Left lung (tissue), 10 donors: Measurements from ENCODE around the gene CDH13. TPM values are rescaled to one million over a fixed set of nuclear protein-coding genes. Genes with fewer than 3 reads are reported as not detected.

Experiments
- ATAC-seq: fragments of 200-7000 bp; cut with Tn5 transposase; one replicate; pipeline ENCODE4 v1.9.1; 2020; ENCODE audit warnings: moderate library complexity
- DNase-seq, 4 donors: peaks; one replicate each; pipeline ENCODE4 v3.0.0-alpha.2; 2013 to 2020
- H3K27ac ChIP-seq, 2 donors: fragments of 200-600 bp; sonication (generic) in 1 of 2; one replicate each; pipeline versions ENCODE4 v1.5.0 to v1.8.0; 2020 to 2021
- H3K27me3 ChIP-seq, 2 donors: fragments of 200-600 bp; sonication (generic) in 1 of 2; one replicate each; pipeline versions ENCODE4 v1.5.0 to v1.8.0; 2020 to 2021
- H3K36me3 ChIP-seq, 2 donors: fragments of 200-600 bp; sonication (generic) in 1 of 2; one replicate each; pipeline versions ENCODE4 v1.5.0 to v1.8.0; 2020 to 2021
- H3K4me1 ChIP-seq, 2 donors: fragments of 200-600 bp; one replicate each; pipeline ENCODE4 v1.8.0; 2021
- H3K4me3 ChIP-seq, 2 donors: fragments of 200-600 bp; sonication (generic) in 1 of 2; one replicate each; pipeline versions ENCODE4 v1.5.0 to v1.8.0; 2020 to 2021; ENCODE audit warnings: mild to moderate bottlenecking in 1 of 2
- H3K9me3 ChIP-seq, 2 donors: fragments of 200-600 bp; sonication (generic) in 1 of 2; one replicate each; pipeline versions ENCODE4 v1.5.0 to v1.8.0; 2020 to 2021
- intact Hi-C, 2 donors: fragments of 100-400 bp; cut with DNase I; formaldehyde crosslinking; loops; one replicate each; pipeline versions ENCODE4 v1.11.2 to v1.14.2; 2022
- polyA plus RNA-seq, 6 donors: library from polyadenylated mRNA; unstranded; fragments of 120-200 nt; gene quantifications; one replicate each; pipeline ENCODE4 v1.2.1, GENCODE V29; 2013; ENCODE audit not compliant: insufficient read length in 6 of 6
- total RNA-seq, 2 donors: library from RNA; stranded (reverse); fragmentation: NEBNext Ultra II Directional; extraction: Animal tissue kit (Norgen Biotek cat#: 25700); gene quantifications; one replicate each; pipeline ENCODE4 v1.2.1, GENCODE V29; 2021
- TF ChIP-seq, protein P1 (sequence below), 2 donors: fragments of 200-600 bp; sonication (generic) in 1 of 2; IDR thresholded peaks; one replicate each; pipeline versions ENCODE4 v1.5.0 to v1.8.0; 2021; ENCODE audit warnings: antibody characterized with exemption in 2 of 2
- donor health status: DM: no; HTN: yes; CAD: no.
- donor health status: DM: no; HTN: no; CAD: no.

CDH13 gene
- total and polyA plus RNA-seq, 8 donors, result 2.7 to 20.3 (median 3.2) TPM

DNA sequence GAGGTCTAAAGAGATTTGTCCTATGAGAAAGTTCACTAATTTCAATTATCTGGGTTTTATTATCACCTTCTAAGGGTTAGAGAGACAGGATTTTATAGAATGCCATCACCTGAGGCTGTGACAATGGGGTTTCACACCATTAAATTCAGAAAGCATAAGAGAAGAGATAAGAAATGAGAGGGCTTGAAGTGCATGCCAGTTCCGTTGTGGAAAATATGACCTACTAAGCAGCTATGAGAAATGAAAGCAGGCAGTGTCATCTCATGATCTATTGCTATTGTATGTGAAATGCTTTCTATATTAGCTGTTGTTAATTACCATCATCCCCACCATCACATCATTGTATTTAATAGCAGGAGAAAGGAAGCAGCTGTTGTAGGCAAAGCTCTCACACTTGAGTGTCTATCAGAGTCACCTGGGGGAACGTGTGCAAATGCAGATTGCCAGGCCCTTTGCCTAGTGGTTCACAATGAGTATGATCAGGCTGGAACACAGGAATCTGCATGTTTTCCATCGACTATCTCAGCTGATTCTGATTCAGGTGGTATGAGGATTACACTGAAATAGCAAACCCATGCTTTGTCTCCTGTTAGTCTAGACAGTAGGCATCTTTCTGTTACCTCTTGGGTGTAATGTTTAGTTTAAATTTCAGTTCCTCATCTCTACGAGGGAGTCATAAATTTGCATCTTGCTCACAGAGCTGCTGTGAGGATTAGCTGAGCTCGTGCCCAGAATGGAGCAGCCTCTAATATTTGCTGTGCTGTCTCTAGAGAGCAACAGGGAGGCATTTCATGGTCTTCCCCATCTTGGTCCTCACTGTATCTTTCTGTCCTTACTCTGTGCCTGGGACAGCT lies 256.4 kb downstream of the CDH13 start:
- Histone ChIP-seq H3K36me3 (no peaks in the 10 kb centered on the region), H3K4me3 (no peak overlapping the region), H3K27ac (no peak overlapping the region), H3K9me3 (no peaks in the 10 kb centered on the region), H3K4me1 (no peaks in the 10 kb centered on the region), H3K27me3 (no peaks in the 10 kb centered on the region)
- DNase-seq (no peak), ATAC-seq (no peak)
- intact Hi-C loops, result no loop called here
- TF ChIP-seq, protein P1, sequence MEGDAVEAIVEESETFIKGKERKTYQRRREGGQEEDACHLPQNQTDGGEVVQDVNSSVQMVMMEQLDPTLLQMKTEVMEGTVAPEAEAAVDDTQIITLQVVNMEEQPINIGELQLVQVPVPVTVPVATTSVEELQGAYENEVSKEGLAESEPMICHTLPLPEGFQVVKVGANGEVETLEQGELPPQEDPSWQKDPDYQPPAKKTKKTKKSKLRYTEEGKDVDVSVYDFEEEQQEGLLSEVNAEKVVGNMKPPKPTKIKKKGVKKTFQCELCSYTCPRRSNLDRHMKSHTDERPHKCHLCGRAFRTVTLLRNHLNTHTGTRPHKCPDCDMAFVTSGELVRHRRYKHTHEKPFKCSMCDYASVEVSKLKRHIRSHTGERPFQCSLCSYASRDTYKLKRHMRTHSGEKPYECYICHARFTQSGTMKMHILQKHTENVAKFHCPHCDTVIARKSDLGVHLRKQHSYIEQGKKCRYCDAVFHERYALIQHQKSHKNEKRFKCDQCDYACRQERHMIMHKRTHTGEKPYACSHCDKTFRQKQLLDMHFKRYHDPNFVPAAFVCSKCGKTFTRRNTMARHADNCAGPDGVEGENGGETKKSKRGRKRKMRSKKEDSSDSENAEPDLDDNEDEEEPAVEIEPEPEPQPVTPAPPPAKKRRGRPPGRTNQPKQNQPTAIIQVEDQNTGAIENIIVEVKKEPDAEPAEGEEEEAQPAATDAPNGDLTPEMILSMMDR (IDR thresholded peaks at IDR 0.05), result no peak

DNA sequence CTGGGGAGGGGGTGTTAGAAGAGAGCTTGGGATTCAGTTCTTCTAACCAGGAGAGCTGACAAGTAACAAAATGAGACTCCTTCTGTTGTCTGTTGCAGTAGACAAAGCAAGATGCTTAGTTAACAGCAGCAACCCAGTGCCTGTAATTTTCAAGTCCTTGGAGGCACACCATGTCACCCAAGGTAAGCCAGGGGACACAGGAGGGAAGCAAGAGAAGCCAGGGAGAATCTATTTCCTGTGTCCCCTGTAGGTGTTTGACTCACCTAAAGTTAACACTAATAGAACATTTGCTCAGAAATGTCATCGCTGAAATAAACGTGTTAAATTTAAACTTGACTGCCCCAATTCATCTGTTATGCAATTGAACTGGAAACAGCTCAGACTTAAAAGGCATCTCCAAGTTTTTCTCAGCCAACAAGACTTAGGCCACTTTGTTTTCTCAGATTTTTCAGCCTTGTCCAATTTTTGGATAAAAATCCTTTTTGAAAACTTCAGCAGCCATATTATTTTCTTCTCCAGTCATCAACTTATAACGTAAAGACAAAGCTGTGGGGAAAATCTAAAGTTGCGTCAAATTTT lies 257.6 kb downstream of the CDH13 start:
- intact Hi-C loops, result no loop called here
- no peak for ATAC-seq
- no peak for DNase-seq
- H3K9me3 ChIP-seq, result no peaks in the 10 kb centered on the region
- H3K36me3 ChIP-seq, result no peaks in the 10 kb centered on the region
- H3K4me3 ChIP-seq, result no peak overlapping the region
- TF ChIP-seq, protein P1 (IDR thresholded peaks at IDR 0.05), result no peak
- no peak overlapping the region for H3K27ac ChIP-seq
- no peaks in the 10 kb centered on the region for H3K27me3 ChIP-seq
- no peaks in the 10 kb centered on the region for H3K4me1 ChIP-seq

DNA sequence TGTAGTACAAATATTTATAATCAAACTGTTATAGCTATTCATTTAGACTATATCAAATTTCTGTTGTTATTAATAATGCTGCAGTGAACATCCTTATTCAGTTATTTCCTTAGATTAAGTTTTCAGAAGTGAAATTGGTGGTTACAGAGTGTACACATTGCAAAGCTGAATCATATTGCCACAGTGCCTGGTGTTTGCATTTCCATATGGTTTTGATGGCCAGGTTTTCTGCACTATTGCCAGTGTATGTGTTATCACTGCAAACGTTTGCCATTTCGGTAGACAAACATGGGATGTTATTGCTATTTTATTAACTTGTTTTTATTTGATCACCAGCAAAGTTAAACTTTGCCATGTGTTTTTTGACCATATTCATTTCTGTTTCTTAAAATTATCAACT lies 259.4 kb downstream of the CDH13 start:
- H3K9me3 ChIP-seq, result no peaks in the 10 kb centered on the region
- no peak overlapping the region for H3K4me3 ChIP-seq
- TF ChIP-seq, protein P1 (IDR thresholded peaks at IDR 0.05), result no peak
- no peaks in the 10 kb centered on the region for H3K4me1 ChIP-seq
- ATAC-seq (no peak), DNase-seq (no peak)
- no peaks in the 10 kb centered on the region for H3K27me3 ChIP-seq
- H3K27ac ChIP-seq, result no peak overlapping the region
- H3K36me3 ChIP-seq, result no peaks in the 10 kb centered on the region
- intact Hi-C loops, result no loop called here

DNA sequence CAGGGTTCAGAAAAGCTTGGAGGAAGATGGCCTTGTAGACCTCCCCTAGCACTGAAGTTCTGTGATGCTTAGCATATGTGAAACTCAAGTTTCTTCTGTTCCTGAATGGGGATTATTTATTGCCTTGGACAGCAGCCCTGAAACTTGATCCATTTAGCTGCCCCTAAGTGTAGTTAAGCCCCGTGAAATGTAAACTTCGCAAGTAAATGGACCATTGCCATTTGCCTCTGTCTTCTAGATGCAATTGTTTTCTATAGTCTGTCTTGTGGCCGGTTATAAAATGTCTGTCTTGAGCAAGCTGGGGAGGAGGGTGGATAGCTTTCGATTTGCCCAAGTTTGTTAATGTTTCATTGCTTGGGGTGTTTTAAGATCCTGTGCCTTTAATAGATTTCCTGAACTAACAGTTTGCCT lies 261.8 kb downstream of the CDH13 start:
- H3K27me3 ChIP-seq, result no peaks in the 10 kb centered on the region
- TF ChIP-seq, protein P1 (IDR thresholded peaks at IDR 0.05), result no peak
- H3K36me3 ChIP-seq, result no peaks in the 10 kb centered on the region
- no peak for ATAC-seq
- intact Hi-C loops, result no loop called here
- no peaks in the 10 kb centered on the region for H3K4me1 ChIP-seq
- no peak overlapping the region for H3K4me3 ChIP-seq
- H3K9me3 ChIP-seq, result no peaks in the 10 kb centered on the region
- peak in 2 of 4 donors; percentile 57 to 72 for DNase-seq
- no peak overlapping the region for H3K27ac ChIP-seq

DNA sequence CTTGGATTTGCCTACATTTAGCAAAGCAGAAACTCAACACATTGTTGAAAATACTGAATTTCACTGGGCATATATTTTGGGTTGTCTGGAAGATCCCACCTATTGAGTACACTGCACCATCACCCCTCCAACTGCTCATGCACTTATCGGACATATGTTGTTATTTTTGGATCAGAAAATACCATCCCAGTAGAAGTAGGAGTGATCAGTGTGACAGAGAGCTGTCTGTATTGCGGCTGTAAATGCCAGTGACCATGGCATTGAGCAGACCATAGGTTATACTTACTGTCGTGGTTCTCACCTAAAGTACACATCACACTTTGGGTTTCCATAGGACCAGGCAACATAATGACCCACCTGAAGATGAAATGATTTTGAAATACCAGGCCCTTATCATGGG lies 264.7 kb downstream of the CDH13 start:
- DNase-seq, result no peak
- Histone ChIP-seq H3K9me3 (no peaks in the 10 kb centered on the region), H3K27me3 (no peaks in the 10 kb centered on the region), H3K36me3 (no peaks in the 10 kb centered on the region), H3K27ac (no peak overlapping the region), H3K4me3 (no peak overlapping the region), H3K4me1 (no peaks in the 10 kb centered on the region)
- TF ChIP-seq, protein P1 (IDR thresholded peaks at IDR 0.05), result no peak
- ATAC-seq, result no peak
- intact Hi-C loops, result no loop called here
